NCI-H1694 (cell line): ENCODE measurements around the gene UBE3C.

Experiments used
- DNase-seq: peaks from one replicate; lab custom pipeline; 2025; lab: John Stamatoyannopoulos, UW

The UBE3C gene

GRCh38 chr7:157177333-157177982, 38.7 kb downstream of the UBE3C start:
- DNase-seq, result no peak

GRCh38 chr7:157177983-157178381, 39.3 kb downstream of the UBE3C start:
- DNase-seq, result no peak

- DNase-seq, result no peak
Measured at GRCh38 chr7:157183832-157184231, 45.1 kb downstream of the UBE3C start.

DNA sequence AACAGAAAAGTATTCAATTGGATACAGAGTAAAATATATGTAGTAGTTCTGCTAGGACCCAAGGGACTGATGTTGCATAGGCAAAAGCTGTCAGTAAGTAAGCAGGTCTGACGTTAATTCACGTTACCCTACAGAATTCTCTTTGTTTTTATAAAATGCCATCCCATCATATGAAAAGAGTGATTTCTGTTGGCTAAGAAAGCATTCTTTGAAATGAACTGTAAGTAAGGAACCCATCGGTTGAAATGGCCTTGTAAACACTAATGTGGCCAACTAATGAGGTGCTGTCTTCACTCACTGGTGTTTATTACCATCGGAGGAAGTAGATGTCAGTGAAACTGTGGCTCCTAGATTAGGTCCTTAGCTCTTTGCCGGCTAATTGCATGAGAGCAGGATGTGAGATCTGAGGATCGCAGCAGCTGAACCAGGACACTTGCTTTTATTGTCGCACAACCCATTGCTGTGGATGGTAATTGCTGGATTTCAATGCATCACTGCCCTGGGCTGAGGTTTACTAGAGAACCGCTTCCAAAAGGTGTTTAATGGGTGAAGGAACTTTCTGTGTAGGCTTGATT, 49.5 kb downstream of the UBE3C start:
- no peak for DNase-seq

- DNase-seq, result no peak
Measured at GRCh38 chr7:157189405-157189804, 50.7 kb downstream of the UBE3C start.

- no peak for DNase-seq
Measured at GRCh38 chr7:157192861-157193260, 54.1 kb downstream of the UBE3C start.

DNA sequence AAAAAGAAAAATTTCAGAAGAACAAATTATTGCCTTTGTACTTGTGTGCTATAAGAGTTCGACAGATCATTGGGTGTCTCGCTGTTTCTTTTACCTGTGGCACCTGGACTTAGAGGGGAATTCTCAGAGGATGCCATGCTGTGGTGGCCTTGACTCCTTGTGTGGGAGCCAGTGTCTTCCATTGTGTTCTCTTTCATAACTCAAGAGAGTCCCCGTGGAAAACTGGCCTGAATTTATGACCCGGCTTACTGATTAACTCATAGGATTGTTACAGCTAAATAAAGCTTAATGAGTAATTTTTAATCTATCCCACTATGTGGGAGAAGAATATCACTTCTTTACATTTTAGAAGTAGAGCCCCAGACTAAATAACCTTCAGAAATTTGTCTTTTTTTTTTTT, 54.5 kb downstream of the UBE3C start:
- DNase-seq, result no peak

DNA sequence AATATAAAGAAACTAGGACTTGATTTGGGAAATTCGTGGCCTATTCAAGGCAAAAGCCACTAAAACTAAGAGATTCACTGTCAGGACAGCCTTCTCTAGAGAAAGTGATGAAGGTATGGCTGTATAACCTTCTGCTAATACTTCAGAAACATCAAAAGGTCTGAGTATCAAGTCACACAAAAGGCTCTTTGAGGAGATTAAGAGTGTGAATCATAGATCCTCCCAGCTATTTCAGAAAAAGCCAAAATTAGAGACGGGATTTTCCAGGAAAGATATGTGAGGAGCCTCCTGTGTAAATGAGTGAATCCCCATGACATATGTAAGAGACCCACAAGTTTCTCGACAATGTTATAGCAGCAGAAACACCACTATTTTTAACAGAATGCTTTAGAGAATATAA, 56.2 kb downstream of the UBE3C start:
- DNase-seq, result no peak

DNA sequence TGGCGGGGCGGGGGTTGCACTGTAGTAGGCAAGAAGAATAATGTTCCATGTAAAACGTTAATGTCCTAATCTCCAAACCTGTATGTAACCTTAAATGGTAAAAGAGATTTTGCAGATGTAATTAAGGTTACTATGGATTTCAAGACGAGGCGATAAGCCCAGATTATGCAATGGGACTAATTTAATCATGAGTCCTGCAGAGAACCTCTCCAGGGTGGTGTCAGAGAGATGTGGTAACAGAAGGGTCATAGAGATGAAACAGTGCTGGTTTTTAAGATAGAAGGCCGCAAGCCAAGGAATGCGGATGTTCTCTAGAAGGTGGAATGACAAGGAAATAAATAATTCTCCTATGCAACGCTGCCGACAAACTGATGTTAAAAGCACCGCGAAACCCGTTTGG, 57.1 kb downstream of the UBE3C start:
- no peak for DNase-seq

- no peak for DNase-seq
Measured at GRCh38 chr7:157204134-157204533, 65.4 kb downstream of the UBE3C start.

DNA sequence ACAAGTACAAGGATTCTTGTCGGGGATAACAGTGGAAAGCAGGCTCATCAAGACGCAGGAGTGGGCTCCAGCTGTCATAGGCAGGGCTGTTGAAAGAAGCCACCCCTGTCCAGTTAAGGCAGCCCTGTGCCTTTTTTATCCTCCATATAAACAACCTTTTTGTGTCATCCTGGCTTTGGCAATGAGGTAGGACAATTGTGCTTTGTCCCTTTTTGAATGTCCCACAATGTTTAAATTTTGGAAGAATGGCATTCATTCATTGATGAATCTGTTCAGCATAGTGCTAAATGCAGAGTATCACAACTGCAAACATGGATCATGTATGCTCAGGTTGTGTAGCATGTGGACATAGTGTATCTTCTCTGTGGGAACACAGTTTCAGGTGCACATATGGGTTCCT, 66.7 kb downstream of the UBE3C start:
- DNase-seq, result no peak

GRCh38 chr7:157208571-157209413, 70.1 kb downstream of the UBE3C start:
- DNase-seq, result no peak

DNA sequence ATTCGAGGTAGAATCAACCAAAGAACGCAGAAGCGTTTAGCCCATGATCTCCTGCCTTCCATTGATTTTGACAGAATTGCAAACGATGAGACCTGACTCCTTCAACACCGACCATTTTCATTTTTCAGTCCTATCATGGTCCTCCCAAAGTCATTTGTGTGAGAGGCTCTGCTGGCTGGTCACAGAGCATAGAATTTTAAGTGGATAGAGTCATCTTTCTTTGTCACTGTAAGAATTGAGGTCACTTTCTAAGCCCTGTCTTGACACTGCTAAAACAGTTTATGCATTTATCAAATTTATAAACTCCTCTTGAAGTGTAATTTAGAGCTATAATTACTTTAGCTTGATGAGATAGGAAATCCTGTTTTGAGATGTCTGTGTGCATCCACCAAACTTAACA, 72.0 kb downstream of the UBE3C start:
- peak; percentile 21 for DNase-seq

DNA sequence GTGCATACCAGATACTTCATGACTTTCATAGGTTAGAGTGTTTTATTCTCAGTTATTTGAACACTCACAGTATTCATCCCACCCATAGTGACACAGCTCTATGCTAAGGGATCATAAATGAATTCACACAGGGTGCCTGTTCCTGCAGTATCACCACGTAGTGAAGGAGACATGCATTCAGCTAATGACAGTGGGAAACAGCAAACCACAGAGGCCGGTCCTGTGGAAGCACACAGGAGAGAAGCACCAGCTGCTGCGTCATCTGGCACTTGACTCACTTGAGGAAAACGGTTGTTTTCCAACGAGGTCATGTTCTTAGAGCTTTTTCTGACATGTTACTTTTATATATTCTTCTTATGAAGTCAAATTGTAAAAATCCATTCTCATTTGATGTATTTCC, 73.0 kb downstream of the UBE3C start:
- DNase-seq, result peak; percentile 97

DNA sequence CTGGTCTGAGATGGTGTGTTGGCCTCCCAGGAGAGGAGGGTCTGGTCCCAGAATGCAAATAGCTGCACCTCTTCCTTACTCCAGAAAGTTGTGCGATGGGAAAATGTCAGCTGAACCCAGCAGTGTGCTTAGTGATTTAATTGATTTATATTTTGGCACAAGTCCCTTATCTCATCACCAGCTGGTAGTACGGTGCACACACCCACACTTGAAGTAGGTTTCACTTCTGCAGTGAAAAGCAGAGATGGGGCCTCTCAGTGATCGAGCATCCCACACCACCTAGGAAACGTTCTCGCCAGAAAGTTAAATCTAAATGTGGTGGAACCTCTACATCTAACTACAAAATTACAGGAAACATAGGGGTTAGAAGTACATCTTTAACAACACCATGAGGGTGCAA, 80.4 kb downstream of the UBE3C start:
- peak; percentile 20 for DNase-seq

DNA sequence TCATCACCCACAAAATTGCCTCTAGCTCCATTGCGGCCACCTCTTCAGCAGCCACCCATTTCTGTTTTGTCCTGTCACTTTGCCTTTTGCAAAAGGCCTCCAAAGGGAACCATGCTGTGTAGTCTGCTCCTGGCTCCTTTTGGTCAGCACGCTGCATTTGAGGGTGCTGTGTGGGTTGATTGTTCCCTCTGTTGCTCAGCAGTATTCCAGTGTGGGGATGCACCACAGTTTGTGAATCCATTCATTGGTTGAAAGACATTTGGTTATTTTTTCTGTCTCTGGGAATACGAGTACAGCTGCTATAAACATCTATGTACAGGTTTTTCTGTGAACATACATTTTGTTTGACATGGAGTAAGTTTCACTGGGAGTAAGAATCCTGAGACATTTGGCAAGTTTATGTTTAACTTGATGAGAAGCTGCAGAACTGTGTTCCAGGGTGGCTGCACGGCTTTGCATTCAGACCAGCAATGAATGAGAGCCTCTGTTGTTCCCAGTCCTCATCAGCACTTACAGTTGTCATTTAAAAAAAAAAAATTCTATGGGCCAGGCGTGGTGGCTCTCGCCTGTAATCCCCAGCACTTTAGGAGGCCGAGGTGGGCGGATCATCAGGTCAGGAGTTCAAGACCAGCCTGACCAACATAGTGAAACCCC, 82.3 kb downstream of the UBE3C start:
- DNase-seq, result no peak

DNA sequence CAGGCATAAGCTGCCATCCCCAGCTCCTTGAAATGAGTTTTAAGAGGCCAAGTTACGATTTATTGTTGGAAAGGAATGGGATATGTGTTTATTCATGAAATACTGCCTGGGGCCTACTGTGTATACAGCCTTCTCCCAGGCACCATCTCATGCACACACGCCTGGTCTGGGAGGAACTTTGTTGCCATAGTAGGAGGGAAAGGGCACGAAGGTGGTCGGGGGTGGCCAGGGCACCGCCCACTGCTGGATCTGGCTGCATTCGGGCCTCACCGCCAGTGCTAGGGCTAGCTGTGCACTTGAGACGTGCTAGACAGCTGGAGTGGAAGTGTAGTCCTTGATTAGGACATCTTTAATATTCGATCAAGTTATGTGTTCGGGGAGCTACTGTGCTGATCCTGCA, 84.0 kb downstream of the UBE3C start:
- DNase-seq, result no peak

- peak; percentile 51 for DNase-seq
Measured at GRCh38 chr7:157224627-157225026, 85.9 kb downstream of the UBE3C start.

- peak; percentile 20 for DNase-seq
Measured at GRCh38 chr7:157228864-157229422, 90.2 kb downstream of the UBE3C start.

DNA sequence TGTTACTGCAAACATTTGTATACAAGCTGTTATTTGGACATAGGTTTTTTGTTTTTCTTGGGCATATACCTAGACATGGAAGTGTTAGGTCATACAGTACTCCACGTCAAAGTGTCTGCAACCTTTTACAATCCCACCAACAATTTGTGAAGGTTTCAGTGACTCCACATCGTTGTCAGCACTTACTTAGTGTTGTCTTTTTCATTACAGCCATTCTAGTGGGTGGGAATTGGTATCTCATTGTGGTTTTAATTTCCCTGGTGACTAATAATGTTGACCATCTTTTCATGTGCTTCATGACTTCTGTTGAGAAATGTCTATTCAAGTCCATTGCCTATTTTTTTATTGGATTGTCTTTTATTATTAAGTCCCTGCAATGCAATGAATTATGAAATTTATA, 95.0 kb downstream of the UBE3C start:
- DNase-seq, result no peak

DNA sequence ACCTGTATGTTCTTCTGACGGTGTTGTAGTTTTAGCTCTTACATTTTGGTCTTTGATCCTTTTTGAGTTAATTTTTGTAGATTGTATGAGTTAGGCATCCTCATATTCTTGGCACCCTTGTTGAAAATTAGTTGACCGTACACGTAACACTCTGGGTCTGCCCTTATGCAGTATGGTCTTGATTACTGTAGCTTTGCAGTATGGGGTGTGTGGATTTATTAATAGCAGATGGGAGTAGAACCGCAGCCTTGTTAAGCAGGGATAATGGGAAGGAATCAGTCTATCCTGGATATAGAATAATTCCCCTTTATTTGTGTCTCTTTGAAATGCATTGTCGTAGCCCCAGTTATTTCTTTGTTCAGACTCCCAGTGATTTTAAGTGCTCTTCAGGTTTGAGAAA, 95.5 kb downstream of the UBE3C start:
- DNase-seq, result no peak
